Measurements from ENCODE around the gene PGAP6.

- TF ChIP-seq, protein P1, sequence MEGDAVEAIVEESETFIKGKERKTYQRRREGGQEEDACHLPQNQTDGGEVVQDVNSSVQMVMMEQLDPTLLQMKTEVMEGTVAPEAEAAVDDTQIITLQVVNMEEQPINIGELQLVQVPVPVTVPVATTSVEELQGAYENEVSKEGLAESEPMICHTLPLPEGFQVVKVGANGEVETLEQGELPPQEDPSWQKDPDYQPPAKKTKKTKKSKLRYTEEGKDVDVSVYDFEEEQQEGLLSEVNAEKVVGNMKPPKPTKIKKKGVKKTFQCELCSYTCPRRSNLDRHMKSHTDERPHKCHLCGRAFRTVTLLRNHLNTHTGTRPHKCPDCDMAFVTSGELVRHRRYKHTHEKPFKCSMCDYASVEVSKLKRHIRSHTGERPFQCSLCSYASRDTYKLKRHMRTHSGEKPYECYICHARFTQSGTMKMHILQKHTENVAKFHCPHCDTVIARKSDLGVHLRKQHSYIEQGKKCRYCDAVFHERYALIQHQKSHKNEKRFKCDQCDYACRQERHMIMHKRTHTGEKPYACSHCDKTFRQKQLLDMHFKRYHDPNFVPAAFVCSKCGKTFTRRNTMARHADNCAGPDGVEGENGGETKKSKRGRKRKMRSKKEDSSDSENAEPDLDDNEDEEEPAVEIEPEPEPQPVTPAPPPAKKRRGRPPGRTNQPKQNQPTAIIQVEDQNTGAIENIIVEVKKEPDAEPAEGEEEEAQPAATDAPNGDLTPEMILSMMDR (IDR thresholded peaks at IDR 0.05; ENCODE audit: insufficient read depth, low read depth, low read length): no peak
- TF ChIP-seq EZH2 (IDR thresholded peaks at IDR 0.05; ENCODE audit: insufficient read depth, low read length): no peak
Observed at GRCh38 chr16:427250-427649, 45.5 kb upstream of the PGAP6 start.

All from astrocyte (in vitro differentiated cells and primary cell).